K562 (cell line): Measurements from ENCODE around the gene CCNC. TPM values are rescaled to one million over a fixed set of nuclear protein-coding genes. Genes with fewer than 3 reads are reported as not detected.

ENCODE experiments used
- CREB3L1 ChIP-seq: fragments of 450-650 bp; IDR thresholded peaks from 2 replicates; pipeline ENCODE4 v1.6.1; 2014; ENCODE audit warnings: low read depth, mild to moderate bottlenecking, moderate library complexity, borderline replicate concordance
- HDAC6 ChIP-seq: IDR thresholded peaks from 2 replicates; pipeline ENCODE4 v1.6.1; 2012; ENCODE audit warnings: low read depth, mild to moderate bottlenecking, control low read depth, inconsistent platforms, low read length, moderate library complexity
- ILF3 ChIP-seq: fragments of 450-650 bp; IDR thresholded peaks from 2 replicates; pipeline ENCODE4 v1.6.1; 2018; ENCODE audit warnings: antibody characterized with exemption, mild to moderate bottlenecking, moderate library complexity, borderline replicate concordance
- PYGO2 ChIP-seq: fragments of 450-650 bp; IDR thresholded peaks from 2 replicates; pipeline ENCODE4 v1.6.1; 2016; ENCODE audit warnings: mild to moderate bottlenecking, missing genetic modification characterization, moderate library complexity, missing compliant biosample characterization
- RBM34 ChIP-seq: fragments of 200-400 bp; formaldehyde crosslinking; IDR thresholded peaks from 2 replicates; pipeline ENCODE4 v1.6.1; 2018; ENCODE audit warnings: low read length, borderline replicate concordance; ENCODE audit not compliant: insufficient read depth
- polyA plus RNA-seq, 8 experiments: library from polyadenylated mRNA; depleted of rRNA in 4 of 8; stranded (reverse) in 5 of 8; unstranded in 3 of 8; fragments of >200 nt; fragmentation: Nextera tagmentation in 2 of 8; fragmentation: Illumina TruSeq in 1 of 8; extraction: Ambion mirVana in 2 of 8; extraction: Trizol in 1 of 8; gene quantifications; 2 replicates each; pipeline versions ENCODE4 v1.2.1 to v1.2.3, GENCODE V29; 2011 to 2014; ENCODE audit warnings: inconsistent platforms in 1 of 8, missing spikeins in 1 of 8
- total RNA-seq, 7 experiments: library from RNA; depleted of rRNA in 6 of 7; stranded (reverse); fragments of >200 nt in 6 of 7; fragmentation: Illumina TruSeq in 2 of 7; extraction: Trizol in 2 of 7; gene quantifications; 2 replicates each; pipeline versions ENCODE4 v1.2.1 to v1.2.3, GENCODE V29; 2011 to 2021; ENCODE audit warnings: low replicate concordance in 1 of 7
- TF ChIP-seq, protein P1 (sequence below): fragments of 450-650 bp; IDR thresholded peaks from 2 replicates; pipeline ENCODE4 v1.7.0; 2016; ENCODE audit warnings: borderline replicate concordance
- TF ChIP-seq, protein P2 (sequence below): fragments of 250-450 bp; sonication (Bioruptor Pico); IDR thresholded peaks from 2 replicates; pipeline ENCODE4 v1.4.0; 2020; ENCODE audit warnings: borderline replicate concordance
- TF ChIP-seq, protein P3 (sequence below), 3 experiments: IDR thresholded peaks in 2 of 3; conservative IDR thresholded peaks in 1 of 3; 2 replicates each; pipeline ENCODE4 v1.5.1; 2011 to 2012; ENCODE audit warnings: low read length in 3 of 3, mild to moderate bottlenecking in 3 of 3, control low read depth in 2 of 3, improper control_type of control experiment in 1 of 3, inconsistent platforms in 1 of 3, low read depth in 1 of 3, mixed read lengths in 1 of 3, moderate library complexity in 1 of 3; ENCODE audit not compliant: insufficient read depth in 2 of 3

Gene CCNC
- total and polyA plus RNA-seq, 9 of the 15 experiments (the other 6 are each of a cell fraction or from before 2014, with no cell fraction given), result 68.7 to 177 (median 99.6) TPM

GRCh38 chr6:99587792-99588191 is 19.3 kb upstream of the CCNC start (continued):
- TF ChIP-seq, protein P1, sequence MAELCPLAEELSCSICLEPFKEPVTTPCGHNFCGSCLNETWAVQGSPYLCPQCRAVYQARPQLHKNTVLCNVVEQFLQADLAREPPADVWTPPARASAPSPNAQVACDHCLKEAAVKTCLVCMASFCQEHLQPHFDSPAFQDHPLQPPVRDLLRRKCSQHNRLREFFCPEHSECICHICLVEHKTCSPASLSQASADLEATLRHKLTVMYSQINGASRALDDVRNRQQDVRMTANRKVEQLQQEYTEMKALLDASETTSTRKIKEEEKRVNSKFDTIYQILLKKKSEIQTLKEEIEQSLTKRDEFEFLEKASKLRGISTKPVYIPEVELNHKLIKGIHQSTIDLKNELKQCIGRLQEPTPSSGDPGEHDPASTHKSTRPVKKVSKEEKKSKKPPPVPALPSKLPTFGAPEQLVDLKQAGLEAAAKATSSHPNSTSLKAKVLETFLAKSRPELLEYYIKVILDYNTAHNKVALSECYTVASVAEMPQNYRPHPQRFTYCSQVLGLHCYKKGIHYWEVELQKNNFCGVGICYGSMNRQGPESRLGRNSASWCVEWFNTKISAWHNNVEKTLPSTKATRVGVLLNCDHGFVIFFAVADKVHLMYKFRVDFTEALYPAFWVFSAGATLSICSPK, result no peak
- TF ChIP-seq HDAC6, result no peak
- TF ChIP-seq, protein P2, sequence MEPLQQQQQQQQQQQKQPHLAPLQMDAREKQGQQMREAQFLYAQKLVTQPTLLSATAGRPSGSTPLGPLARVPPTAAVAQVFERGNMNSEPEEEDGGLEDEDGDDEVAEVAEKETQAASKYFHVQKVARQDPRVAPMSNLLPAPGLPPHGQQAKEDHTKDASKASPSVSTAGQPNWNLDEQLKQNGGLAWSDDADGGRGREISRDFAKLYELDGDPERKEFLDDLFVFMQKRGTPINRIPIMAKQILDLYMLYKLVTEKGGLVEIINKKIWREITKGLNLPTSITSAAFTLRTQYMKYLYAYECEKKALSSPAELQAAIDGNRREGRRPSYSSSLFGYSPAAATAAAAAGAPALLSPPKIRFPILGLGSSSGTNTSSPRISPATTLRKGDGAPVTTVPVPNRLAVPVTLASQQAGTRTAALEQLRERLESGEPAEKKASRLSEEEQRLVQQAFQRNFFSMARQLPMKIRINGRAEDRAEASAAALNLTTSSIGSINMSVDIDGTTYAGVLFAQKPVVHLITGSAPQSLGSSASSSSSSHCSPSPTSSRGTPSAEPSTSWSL (CRISPR knock-in tag), result no peak
- TF ChIP-seq, protein P3, sequence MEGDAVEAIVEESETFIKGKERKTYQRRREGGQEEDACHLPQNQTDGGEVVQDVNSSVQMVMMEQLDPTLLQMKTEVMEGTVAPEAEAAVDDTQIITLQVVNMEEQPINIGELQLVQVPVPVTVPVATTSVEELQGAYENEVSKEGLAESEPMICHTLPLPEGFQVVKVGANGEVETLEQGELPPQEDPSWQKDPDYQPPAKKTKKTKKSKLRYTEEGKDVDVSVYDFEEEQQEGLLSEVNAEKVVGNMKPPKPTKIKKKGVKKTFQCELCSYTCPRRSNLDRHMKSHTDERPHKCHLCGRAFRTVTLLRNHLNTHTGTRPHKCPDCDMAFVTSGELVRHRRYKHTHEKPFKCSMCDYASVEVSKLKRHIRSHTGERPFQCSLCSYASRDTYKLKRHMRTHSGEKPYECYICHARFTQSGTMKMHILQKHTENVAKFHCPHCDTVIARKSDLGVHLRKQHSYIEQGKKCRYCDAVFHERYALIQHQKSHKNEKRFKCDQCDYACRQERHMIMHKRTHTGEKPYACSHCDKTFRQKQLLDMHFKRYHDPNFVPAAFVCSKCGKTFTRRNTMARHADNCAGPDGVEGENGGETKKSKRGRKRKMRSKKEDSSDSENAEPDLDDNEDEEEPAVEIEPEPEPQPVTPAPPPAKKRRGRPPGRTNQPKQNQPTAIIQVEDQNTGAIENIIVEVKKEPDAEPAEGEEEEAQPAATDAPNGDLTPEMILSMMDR (IDR thresholded peaks at IDR 0.05 in 2 of 3, conservative IDR thresholded peaks at IDR 0.05 in 1 of 3; ENCODE audit: insufficient read depth in 2 of 3, low read depth in 1 of 3, low read length in 3 of 3), result no peak
- TF ChIP-seq PYGO2 (tag), result no peak
- no peak for TF ChIP-seq CREB3L1
- TF ChIP-seq ILF3, result no peak
- no peak for TF ChIP-seq RBM34
